HG03135 (cell line): ENCODE results near the gene SOX30.

Experiments
- ATAC-seq: cut with Tn5 transposase; IDR thresholded peaks from one replicate; pipeline ENCODE4 v1.9.1; 2021; ENCODE audit warnings: mild to moderate bottlenecking, moderate library complexity; ENCODE audit not compliant: unreplicated experiment

Gene SOX30

DNA sequence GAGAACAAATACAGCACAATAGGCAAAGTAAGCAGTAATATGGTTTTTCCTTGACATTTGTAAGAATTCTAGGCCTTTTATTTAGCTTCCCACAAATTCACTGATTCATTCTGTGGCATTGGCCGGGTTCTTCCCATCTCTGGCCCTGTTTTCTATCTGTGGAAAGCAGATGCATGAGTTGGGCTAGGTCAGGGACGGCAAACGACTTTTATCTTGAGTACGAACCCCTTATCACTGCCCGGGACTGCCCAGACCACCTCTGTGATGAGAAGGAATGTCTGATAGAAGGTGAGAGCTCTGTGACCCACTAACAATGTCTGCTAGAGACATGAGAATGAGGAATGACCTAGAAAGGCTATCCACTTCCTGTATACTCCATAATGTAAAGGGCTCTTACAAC is 41.2 kb downstream of the SOX30 start:
- no peak for ATAC-seq

GRCh38 chr5:157608972-157609565 is 43.2 kb downstream of the SOX30 start:
- ATAC-seq, result no peak

GRCh38 chr5:157607371-157608161 is 44.7 kb downstream of the SOX30 start:
- peak; percentile 43 for ATAC-seq

DNA sequence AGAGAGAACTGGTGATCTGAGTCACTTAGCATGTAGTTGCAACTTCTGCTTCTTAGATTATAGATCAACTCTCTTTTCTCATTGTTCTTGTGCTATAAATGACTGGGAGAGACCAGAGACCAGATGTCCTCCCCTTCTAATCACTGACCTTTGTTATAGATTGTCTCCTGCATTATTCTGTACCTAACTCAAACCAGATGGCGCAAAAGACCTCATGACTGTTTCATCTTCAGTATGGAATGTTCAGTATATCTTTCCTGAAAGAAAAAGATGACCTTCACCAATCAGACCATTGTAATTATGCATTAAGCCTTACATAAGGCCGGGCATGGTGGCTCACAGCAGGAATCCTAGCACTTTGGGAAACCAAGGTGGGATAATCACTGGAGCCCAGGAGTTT is 46.2 kb downstream of the SOX30 start:
- ATAC-seq, result no peak

- ATAC-seq, result no peak
Observed at GRCh38 chr5:157603333-157604190, 48.7 kb downstream of the SOX30 start.

DNA sequence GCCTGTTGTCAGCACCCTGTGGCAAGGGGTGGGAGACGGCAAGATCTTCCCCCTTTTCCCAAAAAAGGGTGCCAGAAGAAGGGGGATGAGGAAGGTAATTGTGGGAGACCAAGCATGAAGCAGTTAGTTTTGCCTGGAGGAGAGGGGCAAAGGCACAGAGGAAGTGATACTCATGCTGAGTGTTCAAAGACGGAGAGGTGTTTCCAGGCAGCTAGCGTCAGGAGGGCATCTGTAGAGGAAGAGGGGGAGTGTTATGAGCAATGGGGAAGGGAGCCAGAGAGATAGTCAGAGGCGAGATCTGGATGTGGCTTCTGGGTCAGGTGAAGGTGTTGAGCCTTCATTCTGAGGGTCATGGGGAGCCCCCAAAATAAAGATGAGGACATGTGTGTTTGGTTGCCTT is 49.7 kb downstream of the SOX30 start:
- ATAC-seq, result peak; percentile 47

GRCh38 chr5:157600252-157600651 is 52.0 kb downstream of the SOX30 start:
- ATAC-seq, result no peak

- ATAC-seq, result no peak
Observed at GRCh38 chr5:157599565-157599964, 52.7 kb downstream of the SOX30 start.

- ATAC-seq, result no peak
Observed at GRCh38 chr5:157598350-157598936, 53.8 kb downstream of the SOX30 start.

DNA sequence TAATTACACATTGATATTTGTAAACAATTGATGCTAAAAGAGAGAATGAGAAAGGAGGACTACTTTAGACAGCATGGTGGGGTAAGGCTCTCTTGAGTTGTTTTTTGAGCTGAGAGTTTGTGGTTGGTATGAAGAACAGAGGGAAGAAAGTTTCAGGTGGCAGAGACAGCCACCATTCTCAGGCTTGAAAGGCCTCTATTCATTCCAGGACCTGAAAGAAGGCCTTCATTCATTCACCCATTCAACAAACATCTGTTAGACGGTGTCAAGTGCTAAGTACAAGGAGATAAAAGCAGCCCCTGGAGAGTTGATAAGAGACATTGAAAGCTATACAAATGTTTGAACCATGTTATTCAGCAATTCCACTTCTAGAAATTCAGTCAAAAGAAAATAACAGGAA is 55.0 kb downstream of the SOX30 start:
- no peak for ATAC-seq

GRCh38 chr5:157596487-157596886 is 55.8 kb downstream of the SOX30 start:
- peak; percentile 83 for ATAC-seq

DNA sequence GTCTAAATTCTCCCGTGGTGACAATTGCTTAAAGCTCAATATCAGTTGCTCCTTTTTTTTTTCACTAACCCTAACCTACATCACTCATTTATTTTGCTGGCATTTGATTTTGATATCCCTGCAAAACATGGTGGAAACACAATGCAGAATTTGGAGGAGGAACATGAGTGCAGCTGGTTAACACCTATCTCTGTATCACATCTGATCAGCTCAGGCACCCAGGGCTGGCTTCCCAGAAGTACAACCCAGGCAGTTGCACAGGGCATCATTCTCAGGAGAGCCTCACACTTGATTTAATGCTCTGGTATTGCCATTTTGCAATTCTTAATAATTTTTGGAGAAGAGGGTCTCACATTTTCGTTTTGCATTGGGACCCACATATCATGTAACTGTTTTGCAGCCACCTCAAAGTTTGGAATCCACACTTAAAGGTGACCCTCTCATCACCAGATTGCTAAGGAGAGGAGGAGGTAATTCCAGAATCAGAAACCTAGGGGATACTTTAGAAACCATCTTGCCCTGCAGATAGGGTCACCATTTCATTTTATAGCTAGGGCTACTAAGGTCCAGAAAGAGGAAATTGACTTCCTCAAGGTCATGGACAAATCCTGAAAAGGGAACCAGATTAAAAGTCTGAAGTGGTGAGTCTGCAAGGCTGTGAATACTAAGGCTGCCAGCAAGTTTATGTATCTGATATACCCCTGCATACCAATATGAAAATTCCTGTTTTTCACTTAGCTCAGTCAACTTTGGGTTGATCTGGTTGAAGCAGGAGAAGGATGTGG is 57.4 kb downstream of the SOX30 start:
- no peak for ATAC-seq

- ATAC-seq, result no peak
Observed at GRCh38 chr5:157594257-157594656, 58.0 kb downstream of the SOX30 start.

- no peak for ATAC-seq
Observed at GRCh38 chr5:157593052-157593757, 59.0 kb downstream of the SOX30 start.

DNA sequence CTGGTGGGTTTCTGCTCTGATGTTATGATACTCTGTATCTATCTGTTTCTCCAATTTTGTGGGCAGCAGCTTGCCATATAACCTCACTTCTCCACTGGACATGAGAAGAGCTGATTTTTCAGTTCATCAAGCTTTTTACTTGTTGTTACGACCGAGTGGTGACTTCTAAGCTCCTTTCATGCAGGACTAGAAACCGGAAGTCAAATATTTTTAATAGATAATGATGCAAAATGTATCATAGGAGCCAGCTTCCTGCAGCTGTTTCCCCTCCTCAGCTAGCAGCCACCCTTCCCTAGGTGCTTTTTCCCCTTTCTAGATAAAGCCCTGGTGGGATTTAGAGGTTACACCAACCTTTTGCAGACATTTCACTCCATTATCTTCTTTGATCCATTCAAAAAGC is 59.6 kb downstream of the SOX30 start:
- no peak for ATAC-seq

- no peak for ATAC-seq
Observed at GRCh38 chr5:157590478-157590877, 61.8 kb downstream of the SOX30 start.

GRCh38 chr5:157584628-157585027 is 67.6 kb downstream of the SOX30 start:
- no peak for ATAC-seq

DNA sequence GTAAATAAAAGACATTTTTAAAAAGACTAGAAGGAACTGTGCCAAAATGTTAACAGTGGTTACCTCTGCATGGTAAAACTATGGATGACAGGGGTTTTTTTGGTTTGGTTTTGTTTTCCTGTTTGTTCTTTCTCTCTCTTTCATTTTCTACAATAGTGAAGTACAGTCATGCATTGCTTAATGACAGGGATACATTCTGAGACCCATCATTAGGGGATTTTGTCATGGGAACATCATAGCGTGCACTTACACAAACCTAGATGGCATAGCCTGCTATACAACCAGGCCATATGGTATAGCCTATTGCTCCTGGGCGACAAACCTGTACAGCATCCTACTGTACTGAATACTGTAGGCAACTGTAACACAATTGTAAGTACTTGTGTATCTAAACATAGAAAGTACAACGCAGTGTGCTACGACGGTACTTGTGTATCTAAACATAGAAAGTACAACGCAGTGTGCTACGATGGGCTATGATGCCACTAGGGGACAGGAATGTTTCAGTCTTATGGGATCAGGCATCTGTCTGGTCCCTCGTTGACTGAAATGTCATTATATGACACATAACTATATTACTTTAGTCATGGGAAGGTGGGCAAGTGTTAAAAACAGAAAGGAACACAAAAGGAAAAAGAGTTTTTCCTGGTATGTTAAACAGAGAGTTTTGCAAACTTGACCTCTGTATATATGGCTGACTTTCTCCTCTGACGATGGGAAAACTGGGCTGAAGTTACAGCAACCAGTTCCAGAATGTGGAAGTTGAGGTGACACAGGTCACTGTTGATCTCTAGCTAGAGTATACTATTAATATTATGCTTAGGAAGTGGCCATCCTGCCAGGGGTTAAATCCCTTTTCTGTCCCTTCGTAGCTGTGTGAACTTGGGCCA is 69.3 kb downstream of the SOX30 start:
- ATAC-seq, result no peak

DNA sequence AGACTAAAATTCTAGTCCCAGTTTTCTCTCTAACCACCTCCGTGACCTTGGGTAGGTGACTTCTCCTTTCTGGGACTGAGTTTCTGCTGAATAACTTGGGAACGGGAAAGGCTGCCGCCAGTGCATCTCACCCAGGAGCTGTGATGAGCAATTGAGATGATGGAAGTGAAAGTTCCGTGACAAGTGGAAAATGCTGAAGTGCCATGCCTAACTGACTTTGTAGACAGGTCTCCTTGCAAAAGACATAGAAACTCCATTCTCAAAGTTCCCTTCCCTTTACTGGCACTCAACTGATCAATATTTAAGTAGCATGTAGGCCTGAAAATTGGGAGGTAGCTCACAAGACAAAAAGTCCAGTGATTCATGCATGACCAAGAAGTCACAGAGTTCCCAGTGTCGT is 70.3 kb downstream of the SOX30 start:
- ATAC-seq, result no peak
